Breast epithelium (tissue), 3 donors: ENCODE measurements around the gene IL5RA.

Experiments used
- POLR2AphosphoS5 ChIP-seq, 3 donors: sonication (generic); formaldehyde crosslinking; IDR thresholded peaks; one replicate each; pipeline ENCODE4 v1.6.1; 2017; ENCODE audit warnings: antibody characterized with exemption in 3 of 3
- TF ChIP-seq, protein P1 (sequence below), 3 donors: fragments of 450-650 bp; IDR thresholded peaks; one replicate each; pipeline ENCODE4 v1.5.1; 2016 to 2017; ENCODE audit warnings: antibody characterized with exemption in 3 of 3, mild to moderate bottlenecking in 3 of 3, moderate library complexity in 3 of 3

- TF ChIP-seq, protein P1, sequence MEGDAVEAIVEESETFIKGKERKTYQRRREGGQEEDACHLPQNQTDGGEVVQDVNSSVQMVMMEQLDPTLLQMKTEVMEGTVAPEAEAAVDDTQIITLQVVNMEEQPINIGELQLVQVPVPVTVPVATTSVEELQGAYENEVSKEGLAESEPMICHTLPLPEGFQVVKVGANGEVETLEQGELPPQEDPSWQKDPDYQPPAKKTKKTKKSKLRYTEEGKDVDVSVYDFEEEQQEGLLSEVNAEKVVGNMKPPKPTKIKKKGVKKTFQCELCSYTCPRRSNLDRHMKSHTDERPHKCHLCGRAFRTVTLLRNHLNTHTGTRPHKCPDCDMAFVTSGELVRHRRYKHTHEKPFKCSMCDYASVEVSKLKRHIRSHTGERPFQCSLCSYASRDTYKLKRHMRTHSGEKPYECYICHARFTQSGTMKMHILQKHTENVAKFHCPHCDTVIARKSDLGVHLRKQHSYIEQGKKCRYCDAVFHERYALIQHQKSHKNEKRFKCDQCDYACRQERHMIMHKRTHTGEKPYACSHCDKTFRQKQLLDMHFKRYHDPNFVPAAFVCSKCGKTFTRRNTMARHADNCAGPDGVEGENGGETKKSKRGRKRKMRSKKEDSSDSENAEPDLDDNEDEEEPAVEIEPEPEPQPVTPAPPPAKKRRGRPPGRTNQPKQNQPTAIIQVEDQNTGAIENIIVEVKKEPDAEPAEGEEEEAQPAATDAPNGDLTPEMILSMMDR (IDR thresholded peaks at IDR 0.05), result no peak
- no peak for TF ChIP-seq POLR2AphosphoS5 (IDR thresholded peaks at IDR 0.05)
Observed at GRCh38 chr3:3127432-3128010, 17.3 kb upstream of the IL5RA start.
